ENCODE data around the gene BTBD16. TPM values are rescaled to one million over a fixed set of nuclear protein-coding genes. Genes with fewer than 3 reads are reported as not detected.

The BTBD16 gene
- total RNA-seq, 1 donor = not detected

- peak; percentile 34 for DNase-seq (ENCODE audit: insufficient read length, low spot score, missing footprints)
- no peaks in the 10 kb centered on the region for H3K4me1 ChIP-seq (ENCODE audit: insufficient read depth, low read length)
- no peaks in the 10 kb centered on the region for H4K20me1 ChIP-seq (ENCODE audit: insufficient read depth, low read length)
- H2AFZ ChIP-seq (ENCODE audit: low read length) = no peak overlapping the region
- no peak overlapping the region for H3K4me2 ChIP-seq (ENCODE audit: insufficient read depth, low read length)
- TF ChIP-seq CTCF (IDR thresholded peaks at IDR 0.05; ENCODE audit: extremely low read depth, low read depth, low read length) = no peak
- no peaks in the 10 kb centered on the region for H3K27me3 ChIP-seq (ENCODE audit: insufficient read depth, low read length)
- no peaks in the 10 kb centered on the region for H3K9me3 ChIP-seq (ENCODE audit: low read depth, low read length)
- no peak overlapping the region for H3K4me3 ChIP-seq (ENCODE audit: insufficient read depth, low read length)
- H3K27ac ChIP-seq (ENCODE audit: low read depth, low read length) = no peak overlapping the region
- no peaks in the 10 kb centered on the region for H3K36me3 ChIP-seq (ENCODE audit: insufficient read depth, low read length)
- no peaks in the 10 kb centered on the region for H3K79me2 ChIP-seq (ENCODE audit: insufficient read depth, low read length)
Observed at GRCh38 chr10:122249991-122250750, 20.9 kb upstream of the BTBD16 start.

GRCh38 chr10:122251459-122252255, 19.4 kb upstream of the BTBD16 start:
- no peak overlapping the region for H3K4me2 ChIP-seq (ENCODE audit: insufficient read depth, low read length)
- no peaks in the 10 kb centered on the region for H3K9me3 ChIP-seq (ENCODE audit: low read depth, low read length)
- no peaks in the 10 kb centered on the region for H4K20me1 ChIP-seq (ENCODE audit: insufficient read depth, low read length)
- no peaks in the 10 kb centered on the region for H3K4me1 ChIP-seq (ENCODE audit: insufficient read depth, low read length)
- DNase-seq (ENCODE audit: insufficient read length, low spot score, missing footprints) = peak; percentile 25
- no peaks in the 10 kb centered on the region for H3K27me3 ChIP-seq (ENCODE audit: insufficient read depth, low read length)
- no peak overlapping the region for H3K27ac ChIP-seq (ENCODE audit: low read depth, low read length)
- TF ChIP-seq CTCF (IDR thresholded peaks at IDR 0.05; ENCODE audit: extremely low read depth, low read depth, low read length) = no peak
- no peak overlapping the region for H2AFZ ChIP-seq (ENCODE audit: low read length)
- no peaks in the 10 kb centered on the region for H3K79me2 ChIP-seq (ENCODE audit: insufficient read depth, low read length)
- no peaks in the 10 kb centered on the region for H3K36me3 ChIP-seq (ENCODE audit: insufficient read depth, low read length)
- H3K4me3 ChIP-seq (ENCODE audit: insufficient read depth, low read length) = no peak overlapping the region

GRCh38 chr10:122252805-122253204, 18.3 kb upstream of the BTBD16 start:
- Histone ChIP-seq H3K79me2 (ENCODE audit: insufficient read depth, low read length) (no peaks in the 10 kb centered on the region), H2AFZ (ENCODE audit: low read length) (no peak overlapping the region), H3K36me3 (ENCODE audit: insufficient read depth, low read length) (no peaks in the 10 kb centered on the region), H3K4me2 (ENCODE audit: insufficient read depth, low read length) (no peak overlapping the region), H3K27me3 (ENCODE audit: insufficient read depth, low read length) (no peaks in the 10 kb centered on the region), H4K20me1 (ENCODE audit: insufficient read depth, low read length) (no peaks in the 10 kb centered on the region), H3K9me3 (ENCODE audit: low read depth, low read length) (no peaks in the 10 kb centered on the region), H3K4me1 (ENCODE audit: insufficient read depth, low read length) (no peaks in the 10 kb centered on the region), H3K4me3 (ENCODE audit: insufficient read depth, low read length) (no peak overlapping the region), H3K27ac (ENCODE audit: low read depth, low read length) (no peak overlapping the region)
- no peak for DNase-seq (ENCODE audit: insufficient read length, low spot score, missing footprints)
- no peak for TF ChIP-seq CTCF (IDR thresholded peaks at IDR 0.05; ENCODE audit: extremely low read depth, low read depth, low read length)

GRCh38 chr10:122253605-122254004, 17.5 kb upstream of the BTBD16 start:
- Histone ChIP-seq H3K4me2 (ENCODE audit: insufficient read depth, low read length) (no peak overlapping the region), H3K4me3 (ENCODE audit: insufficient read depth, low read length) (no peak overlapping the region), H3K9me3 (ENCODE audit: low read depth, low read length) (no peaks in the 10 kb centered on the region), H2AFZ (ENCODE audit: low read length) (no peak overlapping the region), H3K36me3 (ENCODE audit: insufficient read depth, low read length) (no peaks in the 10 kb centered on the region), H3K27me3 (ENCODE audit: insufficient read depth, low read length) (no peaks in the 10 kb centered on the region), H4K20me1 (ENCODE audit: insufficient read depth, low read length) (no peaks in the 10 kb centered on the region), H3K4me1 (ENCODE audit: insufficient read depth, low read length) (peaks cover 1% of the 10 kb centered on the region), H3K79me2 (ENCODE audit: insufficient read depth, low read length) (no peaks in the 10 kb centered on the region), H3K27ac (ENCODE audit: low read depth, low read length) (no peak overlapping the region)
- DNase-seq (ENCODE audit: insufficient read length, low spot score, missing footprints) = no peak
- no peak for TF ChIP-seq CTCF (IDR thresholded peaks at IDR 0.05; ENCODE audit: extremely low read depth, low read depth, low read length)
